ENCODE measurements around the gene PPFIA1. TPM values are rescaled to one million over a fixed set of nuclear protein-coding genes. Genes with fewer than 3 reads are reported as not detected.
"Not testable (repeated sequence)": the region's sequence is repeated elsewhere in the genome, so short reads cannot be mapped to it uniquely, and the experiment has no call there.

PPFIA1 gene
- total RNA-seq, 1 donor from 2014 or later, result 33.5 TPM

GRCh38 chr11:70251659-70252321 lies 18.7 kb upstream of the PPFIA1 start:
- DNase-seq, result no peak

GRCh38 chr11:70252844-70253243 lies 17.6 kb upstream of the PPFIA1 start:
- no peak for DNase-seq

GRCh38 chr11:70255477-70256116 lies 14.9 kb upstream of the PPFIA1 start:
- no peak for DNase-seq

DNA sequence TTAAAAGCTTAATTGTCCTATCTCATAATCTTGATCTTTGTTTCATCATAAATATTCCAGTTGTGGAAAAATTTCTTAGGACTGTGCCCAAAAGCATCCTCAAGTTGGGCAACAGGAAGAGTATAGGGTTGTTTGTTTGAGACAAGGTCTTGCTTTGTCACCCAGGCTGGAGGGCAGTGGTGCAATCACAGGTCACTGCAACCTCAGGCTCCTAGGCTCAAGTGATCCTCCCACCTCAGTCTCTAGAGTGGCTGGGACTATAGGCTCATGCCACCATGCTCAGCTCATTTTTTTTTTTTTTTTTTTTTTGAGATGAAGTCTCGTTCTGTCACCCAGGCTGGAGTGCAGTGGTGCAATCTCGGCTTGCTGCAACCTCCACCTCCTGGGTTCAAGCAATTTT lies 11.4 kb upstream of the PPFIA1 start:
- DNase-seq, result not testable (repeated sequence)

- DNase-seq, result no peak
These were observed 7.5 kb upstream of the PPFIA1 start for GRCh38 chr11:70262951-70263350.

DNA sequence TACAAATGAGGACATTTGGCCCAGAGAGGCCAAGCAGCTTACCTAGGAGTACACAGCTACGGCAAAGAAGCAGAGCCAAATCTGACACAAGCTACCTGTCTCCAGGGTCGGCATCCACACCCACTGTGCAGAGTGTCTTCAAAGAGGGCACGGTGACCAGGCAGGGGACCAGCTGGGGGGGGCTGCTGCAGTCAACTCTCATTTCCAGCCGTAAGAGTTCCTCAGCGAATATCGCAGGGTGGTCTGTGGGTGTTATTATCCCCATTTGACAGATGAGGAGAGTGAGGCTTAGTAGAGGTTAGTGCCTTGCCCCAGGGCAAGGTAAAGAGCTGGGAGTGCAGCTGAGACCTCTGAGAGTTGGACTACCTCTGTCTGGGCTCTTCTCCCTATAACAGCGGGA lies 7.1 kb upstream of the PPFIA1 start:
- DNase-seq, result no peak

DNA sequence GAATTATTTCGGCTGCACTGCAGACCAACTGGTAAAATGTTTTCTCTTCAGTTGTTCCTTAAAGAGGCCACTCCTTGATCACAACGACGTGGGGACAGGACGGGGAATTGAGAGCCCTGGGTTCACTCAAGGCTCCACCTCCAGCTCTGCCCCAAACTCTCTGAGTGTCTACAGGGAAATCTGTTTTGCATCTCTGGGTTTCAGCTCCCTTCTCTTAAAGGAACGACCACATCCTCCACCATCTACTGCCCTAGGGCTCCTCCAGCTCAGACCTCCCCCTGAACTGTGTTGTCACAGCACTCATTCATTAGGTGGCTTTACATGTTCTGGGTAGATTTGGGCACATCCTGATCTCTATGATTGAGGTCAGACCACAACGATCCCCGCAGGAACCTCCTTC lies 5.1 kb upstream of the PPFIA1 start:
- DNase-seq, result no peak

- no peak for DNase-seq
These were observed 3.0 kb upstream of the PPFIA1 start for GRCh38 chr11:70267405-70267950.

DNA sequence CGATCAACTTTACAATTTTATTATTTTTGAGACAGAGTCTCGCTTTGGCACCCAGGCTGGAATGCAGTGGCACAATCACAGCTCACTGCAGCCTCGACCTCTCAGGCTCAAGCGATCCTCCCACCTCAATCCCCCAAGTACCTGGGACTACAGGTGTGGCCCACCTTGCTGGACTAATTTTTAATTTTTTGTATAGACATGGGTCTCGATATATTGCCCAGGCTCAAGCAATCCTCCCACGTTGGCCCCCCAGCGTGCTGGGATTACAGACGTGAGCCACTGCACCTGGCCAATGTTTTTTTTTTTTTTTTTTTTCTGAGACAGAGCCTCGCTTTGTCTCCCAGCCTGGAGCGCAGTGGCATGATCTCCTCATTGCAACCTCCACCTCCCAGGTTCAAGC lies 2.0 kb upstream of the PPFIA1 start:
- no peak for DNase-seq

DNA sequence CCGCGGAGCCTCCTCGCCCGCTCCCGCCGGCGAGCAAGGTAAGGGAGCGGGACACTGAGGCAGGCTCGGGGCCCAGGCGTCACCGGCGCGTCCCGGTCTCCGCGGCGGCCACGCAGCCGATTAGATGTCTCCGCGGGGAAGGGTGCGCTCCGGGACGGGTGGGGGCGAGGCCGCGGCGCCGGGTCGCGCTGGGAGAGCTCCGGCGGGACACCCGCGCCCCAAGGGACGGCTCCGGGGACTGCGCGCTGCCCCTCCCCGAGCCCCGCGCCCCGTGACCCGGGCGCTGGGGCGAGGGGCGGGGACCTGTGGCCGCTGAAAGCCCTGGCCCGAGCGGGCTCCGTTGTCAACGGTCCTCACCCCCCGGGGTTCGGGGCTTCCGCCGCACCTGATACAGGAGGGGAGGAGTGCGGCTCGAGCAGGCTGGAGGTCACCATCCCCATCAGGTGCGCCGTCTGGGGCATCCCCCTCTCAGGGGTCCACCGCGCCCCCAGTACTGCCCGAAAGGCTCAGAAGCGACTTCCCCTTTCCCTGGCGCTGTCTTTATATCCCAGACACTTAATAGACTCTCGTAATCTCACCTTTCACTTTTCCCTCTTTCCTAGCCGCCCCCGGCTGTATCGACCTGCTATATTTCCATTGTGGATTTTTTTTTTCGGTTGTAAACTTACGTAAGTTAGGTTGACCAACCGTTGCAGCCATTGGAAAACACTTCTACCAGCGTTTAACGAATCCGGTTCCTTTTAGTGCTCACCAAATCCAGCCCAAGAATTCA lies 573 bp downstream of the PPFIA1 start:
- DNase-seq, result peak; percentile 50

DNA sequence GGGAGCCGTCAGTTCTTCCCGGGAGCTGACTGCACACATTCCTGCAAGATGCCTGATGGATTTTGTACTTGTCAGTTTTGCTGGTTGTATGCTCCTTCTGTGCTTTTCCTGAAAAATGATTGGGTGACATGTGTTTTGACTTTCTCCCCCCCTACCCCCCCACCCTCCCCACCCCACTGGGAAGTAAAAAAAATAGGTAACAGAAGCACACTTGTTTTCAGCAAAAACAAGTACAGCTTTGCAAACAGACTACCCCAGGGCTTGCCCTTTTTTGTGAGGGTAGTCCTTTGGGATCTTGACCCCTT lies 1.1 kb downstream of the PPFIA1 start:
- no peak for DNase-seq

DNA sequence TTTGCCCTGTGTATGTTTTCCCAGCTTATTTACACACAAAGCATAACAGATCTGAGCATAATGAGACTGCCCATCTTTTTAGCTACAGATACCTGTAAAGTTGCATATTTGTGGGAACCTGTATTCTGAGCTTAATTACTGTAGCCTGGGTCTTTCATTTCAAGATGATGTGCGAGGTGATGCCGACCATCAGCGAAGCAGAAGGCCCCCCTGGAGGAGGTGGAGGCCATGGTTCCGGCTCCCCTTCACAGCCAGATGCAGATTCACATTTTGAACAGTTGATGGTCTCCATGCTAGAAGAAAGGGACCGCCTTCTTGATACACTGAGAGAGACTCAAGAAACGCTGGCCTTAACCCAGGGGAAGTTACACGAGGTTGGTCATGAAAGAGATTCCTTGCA lies 1.5 kb downstream of the PPFIA1 start:
- no peak for DNase-seq

DNA sequence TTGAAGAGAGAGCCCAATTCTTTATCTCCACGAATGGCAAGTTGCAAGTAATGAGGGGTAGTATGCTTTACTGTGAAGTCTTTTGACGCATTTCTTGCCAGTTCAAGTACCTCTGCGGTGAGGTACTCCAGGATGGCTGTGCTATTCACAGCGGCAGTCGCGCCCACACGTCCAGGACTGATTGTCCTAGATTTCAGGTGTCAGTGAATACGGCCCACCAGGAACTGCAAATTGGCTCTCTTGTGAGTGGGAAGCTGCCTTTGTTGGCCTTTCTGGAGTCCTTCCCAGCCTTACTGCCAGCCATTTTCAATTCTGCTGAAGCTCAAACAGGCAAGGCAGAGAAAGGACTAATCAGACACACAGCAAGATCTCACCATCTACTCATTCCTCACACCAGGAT lies 8.5 kb downstream of the PPFIA1 start:
- DNase-seq, result no peak

DNA sequence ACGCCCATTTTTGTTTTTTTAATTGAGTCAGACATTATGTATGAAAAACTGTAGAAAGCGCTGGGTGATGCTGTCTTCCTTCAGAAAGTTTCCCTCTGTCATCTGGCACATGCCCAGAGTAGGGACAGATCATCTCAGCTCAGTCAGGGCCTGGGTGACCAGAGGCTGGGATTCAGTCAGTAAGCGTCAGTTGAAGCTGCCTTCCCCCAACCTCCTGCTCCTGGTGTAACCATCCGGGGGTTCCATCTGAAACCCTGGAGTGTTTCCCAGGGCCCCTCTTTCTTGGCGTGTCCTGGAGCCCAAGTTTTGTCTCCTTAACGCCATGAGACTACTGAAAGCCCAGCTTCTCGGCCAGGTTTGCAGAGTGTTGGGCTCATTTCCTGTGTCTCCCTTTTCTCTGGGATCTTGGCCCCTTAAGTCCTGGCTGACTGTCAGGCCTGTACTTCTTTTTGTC lies 10.7 kb downstream of the PPFIA1 start:
- DNase-seq, result peak; percentile 60

DNA sequence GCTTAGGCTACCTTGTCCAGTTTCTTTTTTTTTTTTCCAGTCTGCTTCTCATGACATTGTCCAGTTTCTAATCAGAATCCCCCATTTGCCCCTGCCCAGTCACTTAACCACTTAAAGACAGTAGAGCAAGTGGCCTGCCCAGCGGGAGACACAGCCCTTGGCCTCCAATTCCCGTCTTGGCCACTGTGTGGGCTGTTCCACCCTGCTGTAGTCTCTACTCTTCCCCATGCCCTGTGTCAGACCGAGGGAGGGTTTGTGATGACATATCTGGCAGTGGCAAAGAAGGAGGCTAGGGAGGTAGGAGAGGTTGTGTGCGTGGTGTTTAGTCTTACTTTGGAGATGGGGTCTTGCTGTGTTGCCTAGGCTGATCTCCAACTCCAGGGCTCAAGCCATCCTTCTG lies 11.5 kb downstream of the PPFIA1 start:
- no peak for DNase-seq

GRCh38 chr11:70288721-70289120 lies 18.2 kb downstream of the PPFIA1 start:
- DNase-seq, result no peak

DNA sequence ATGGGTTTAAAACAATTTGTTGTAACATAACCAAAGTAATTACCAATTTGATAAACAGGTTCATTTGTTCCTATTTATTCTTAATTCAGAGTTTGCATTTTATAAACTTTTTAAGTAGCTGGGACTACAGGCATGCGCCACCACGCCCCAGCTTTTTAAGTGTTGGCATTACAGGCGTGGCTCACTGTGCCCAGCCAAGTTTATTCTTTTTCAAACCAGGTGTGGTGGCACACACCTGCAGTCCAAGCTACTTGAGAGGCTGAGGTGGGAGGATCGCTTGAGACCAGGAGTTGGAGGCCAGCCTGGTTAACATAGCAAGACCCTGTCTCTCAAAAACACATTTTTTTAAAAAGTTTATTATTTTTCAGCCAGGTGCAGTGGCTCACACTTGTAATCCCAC lies 19.1 kb downstream of the PPFIA1 start:
- DNase-seq, result no peak

DNA sequence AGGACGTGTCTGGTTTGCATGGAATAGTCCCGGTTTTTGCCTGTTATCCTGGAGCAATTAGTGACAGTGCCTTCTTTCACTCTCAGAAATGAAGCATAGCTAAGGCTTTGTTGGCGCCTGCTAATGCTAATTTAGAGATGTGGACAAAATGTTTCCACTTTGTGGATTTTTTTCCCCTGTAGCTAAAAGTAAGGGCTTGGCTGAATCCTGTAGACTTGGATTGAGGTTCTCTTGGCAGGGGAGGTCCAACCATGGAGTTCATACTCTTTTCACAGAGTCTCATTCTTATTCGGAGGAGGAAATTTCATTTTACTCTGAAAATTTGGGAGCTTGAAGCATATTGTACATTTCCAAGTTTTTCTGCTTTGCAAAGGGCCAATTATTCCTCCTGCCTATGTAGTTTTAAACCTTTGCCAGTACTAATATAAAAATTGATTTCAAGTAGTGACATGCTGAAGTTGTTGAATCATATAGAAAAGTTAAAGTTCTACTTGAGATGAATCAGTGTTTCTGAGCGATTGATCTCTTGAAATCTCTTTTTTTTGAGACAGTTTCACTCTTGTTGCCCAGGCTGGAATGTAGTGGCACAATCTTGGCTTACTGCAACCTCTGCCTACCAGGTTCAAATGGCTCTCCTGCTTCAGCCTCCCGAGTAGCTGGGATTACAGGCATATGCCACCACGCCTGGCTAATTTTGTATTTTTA lies 20.0 kb downstream of the PPFIA1 start:
- no peak for DNase-seq

DNA sequence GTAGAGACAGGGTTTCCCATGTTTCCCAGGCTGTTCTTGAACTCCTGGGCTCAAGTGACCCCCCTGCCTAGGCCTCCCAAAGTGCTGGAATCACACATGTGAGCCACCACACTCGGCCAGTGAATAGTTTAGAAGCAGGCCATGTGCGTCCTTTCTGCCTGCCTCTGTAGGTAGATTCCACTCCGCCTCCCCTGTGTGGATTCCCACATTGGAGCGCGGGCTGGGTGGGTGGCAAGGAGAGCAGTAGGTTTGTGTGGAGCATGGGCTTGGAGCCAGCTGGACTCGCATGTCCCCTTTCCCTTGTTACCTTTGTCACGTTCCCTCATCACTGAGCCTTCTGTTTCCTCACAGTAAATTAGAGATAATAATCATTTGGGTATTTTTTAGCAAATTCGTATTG lies 21.7 kb downstream of the PPFIA1 start:
- DNase-seq, result no peak

DNA sequence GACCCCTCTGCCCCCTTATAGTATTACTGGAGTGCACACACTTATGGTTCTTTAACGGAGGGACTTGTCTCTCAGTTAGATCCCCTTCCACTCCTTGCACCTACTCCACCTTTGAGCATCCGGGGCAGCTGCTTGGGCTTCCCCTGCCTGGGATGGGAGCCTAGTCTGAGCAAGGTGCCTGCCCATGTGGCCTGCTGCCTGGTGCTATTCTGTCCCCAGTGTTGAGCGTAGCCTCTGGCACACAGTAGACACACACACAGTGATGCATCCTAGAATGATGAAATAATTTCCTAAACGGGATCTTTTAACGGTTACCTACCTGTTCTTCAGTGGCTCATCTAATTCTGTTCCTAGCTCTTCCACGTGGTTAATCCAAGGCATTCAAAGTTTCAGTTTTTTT lies 22.4 kb downstream of the PPFIA1 start:
- DNase-seq, result no peak

GRCh38 chr11:70295166-70295565 lies 24.7 kb downstream of the PPFIA1 start:
- DNase-seq, result not testable (repeated sequence)

DNA sequence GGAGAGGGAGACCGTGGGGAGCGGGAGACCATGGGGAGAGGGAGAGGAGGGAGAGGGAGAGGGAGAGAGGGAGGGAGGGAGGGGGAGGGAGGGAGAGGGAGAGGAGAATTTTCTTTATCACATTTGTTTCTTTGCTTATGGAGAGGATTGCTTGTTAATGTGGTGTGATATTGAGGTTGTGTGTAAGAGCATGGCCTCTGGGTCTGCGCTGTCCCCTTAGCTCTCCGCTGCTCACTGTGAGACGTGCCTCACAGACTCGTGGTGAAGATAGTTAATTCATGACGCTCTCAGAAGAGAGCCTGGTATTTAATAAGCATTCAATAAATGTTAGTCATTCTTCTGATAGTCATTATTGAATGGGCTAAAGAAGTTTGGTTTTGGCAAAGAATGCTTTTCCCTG lies 26.2 kb downstream of the PPFIA1 start:
- DNase-seq, result no peak

DNA sequence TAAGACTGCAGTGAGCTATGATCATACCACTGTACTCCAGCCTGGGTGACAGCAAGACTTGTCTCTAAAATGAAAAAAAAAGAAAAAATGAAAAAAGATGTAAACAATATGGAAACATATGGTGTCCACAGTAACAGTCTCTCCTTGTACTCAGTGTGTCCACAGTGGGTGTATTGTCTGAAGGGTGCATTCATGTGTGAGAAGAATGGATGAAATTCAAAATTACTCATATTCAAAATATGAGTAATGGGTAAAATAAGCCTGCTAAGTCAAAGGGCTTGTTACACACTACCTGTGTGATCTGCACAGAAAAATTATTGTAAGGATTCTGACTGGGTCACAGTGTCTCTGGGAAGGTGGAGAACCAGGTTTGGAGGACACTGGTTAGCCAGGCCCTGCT lies 26.9 kb downstream of the PPFIA1 start:
- DNase-seq, result peak; percentile 24
